ENCODE measurements around the gene HOXC13.

The HOXC13 gene

DNA sequence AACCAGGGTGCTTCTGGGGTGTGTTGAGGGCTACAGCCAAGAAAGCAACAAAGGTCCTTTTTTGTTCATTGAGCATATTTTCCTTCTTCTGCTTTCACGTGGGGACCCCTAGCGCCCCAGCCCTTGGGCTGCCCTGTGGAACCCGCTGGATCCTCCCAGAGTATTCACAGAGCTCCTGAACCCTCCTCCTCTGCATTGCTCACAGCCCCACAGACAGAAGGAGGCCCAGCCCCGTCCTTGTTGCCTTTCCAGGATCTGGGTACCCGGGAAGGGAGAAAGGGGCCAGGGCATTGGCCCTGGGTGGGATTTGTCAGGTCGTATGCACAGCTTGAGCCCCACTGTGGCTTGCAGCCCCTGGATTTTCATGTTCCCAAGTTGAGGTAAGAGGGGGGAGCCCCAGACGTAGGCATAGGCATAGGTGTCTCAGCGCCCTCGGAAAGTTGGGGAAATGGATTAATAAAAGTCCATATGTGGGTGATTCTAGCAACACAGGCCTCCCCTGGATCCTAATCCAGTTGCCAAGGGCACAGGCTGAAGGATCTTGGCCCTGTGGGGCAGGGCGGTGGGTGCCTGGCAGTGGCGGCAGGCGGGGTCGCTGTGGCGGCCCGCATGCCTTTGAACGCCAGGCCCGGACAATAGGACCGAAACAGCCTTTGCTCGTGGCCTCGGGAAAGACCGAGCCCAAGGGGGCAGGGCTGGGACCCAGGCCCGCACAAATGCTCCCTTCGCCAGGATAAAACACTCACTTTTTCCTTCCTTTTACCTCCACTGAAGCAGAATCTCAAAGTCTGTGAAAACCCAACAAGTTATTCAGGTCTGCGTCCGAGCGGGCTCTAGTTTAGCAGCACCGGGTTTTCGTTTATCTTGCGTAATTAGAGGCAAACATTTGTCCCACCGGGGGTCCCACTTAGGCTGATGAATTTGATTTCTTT is 43.3 kb downstream of the HOXC13 start:
- no peak for DNase-seq (ENCODE audit: low read depth in 2 of 2, low spot score in 1 of 2)

DNA sequence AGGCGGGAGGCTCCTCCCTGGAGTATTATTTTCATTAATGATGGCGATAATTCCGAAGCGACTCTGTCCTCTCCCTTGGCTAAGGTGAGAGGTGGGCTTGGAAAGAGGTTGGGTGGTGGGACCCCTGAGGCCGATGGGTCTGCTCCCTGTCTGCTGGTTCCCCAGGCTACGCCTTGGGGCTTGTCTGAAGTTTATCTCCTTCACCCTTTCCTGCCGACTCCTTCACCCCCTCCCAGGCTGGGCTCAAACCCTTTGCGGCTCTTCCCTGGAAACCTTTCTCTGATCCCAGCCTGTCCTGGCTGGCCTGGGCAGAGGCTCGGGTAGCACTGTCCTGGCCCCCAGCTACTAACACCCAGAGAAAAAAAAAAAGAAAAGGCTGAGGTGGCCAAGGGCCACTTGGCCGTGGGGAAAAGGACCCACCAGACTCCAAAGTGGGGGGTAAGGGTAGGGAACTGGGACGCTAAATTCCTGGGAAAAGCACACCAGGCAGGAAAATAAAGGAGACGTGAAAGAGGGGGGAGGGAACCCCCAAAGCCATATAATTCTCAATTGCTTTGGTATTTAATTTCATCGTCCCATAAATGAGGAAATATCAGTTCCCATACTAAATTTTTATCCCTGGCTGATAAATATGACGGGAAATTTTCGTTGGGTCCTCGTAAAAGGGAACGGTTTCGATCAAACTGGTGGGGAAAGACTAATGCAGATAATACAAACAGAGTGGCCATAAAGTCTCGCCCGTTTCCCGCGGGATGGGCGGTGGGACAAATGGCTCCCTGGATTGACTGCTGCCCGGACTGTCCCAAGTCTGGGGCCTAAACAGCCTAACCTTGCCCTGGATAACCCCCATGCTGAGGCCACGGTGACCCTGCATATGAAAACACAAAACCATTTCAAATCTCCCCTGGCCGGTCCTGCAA is 44.3 kb downstream of the HOXC13 start:
- DNase-seq (ENCODE audit: low read depth in 2 of 2, low spot score in 1 of 2) = no peak

- DNase-seq (ENCODE audit: low read depth in 2 of 2, low spot score in 1 of 2) = no peak
These were observed 44.9 kb downstream of the HOXC13 start for GRCh38 chr12:53983568-53983949.

- DNase-seq (ENCODE audit: low read depth in 2 of 2, low spot score in 1 of 2) = no peak
These were observed 45.4 kb downstream of the HOXC13 start for GRCh38 chr12:53983950-53984572.

GRCh38 chr12:53984901-53985691 is 46.5 kb downstream of the HOXC13 start, which contains the start of gene HOXC10:
TSS of gene HOXC10 (plus strand) at chr12:53985146. CDS start at chr12:53985260, 114 bp downstream.
- DNase-seq (ENCODE audit: low read depth in 2 of 2, low spot score in 1 of 2) = peak; percentile 28 to 59

DNA sequence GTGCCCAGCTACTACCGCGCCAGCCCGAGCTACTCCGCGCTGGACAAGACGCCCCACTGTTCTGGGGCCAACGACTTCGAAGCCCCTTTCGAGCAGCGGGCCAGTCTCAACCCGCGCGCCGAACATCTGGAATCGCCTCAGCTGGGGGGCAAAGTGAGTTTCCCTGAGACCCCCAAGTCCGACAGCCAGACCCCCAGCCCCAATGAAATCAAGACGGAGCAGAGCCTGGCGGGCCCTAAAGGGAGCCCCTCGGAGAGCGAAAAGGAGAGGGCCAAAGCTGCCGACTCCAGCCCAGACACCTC is 47.0 kb downstream of the HOXC13 start:
- no peak for DNase-seq (ENCODE audit: low read depth in 2 of 2, low spot score in 1 of 2)

- no peak for DNase-seq (ENCODE audit: low read depth in 2 of 2, low spot score in 1 of 2)
These were observed 47.5 kb downstream of the HOXC13 start for GRCh38 chr12:53985994-53986685.

DNA sequence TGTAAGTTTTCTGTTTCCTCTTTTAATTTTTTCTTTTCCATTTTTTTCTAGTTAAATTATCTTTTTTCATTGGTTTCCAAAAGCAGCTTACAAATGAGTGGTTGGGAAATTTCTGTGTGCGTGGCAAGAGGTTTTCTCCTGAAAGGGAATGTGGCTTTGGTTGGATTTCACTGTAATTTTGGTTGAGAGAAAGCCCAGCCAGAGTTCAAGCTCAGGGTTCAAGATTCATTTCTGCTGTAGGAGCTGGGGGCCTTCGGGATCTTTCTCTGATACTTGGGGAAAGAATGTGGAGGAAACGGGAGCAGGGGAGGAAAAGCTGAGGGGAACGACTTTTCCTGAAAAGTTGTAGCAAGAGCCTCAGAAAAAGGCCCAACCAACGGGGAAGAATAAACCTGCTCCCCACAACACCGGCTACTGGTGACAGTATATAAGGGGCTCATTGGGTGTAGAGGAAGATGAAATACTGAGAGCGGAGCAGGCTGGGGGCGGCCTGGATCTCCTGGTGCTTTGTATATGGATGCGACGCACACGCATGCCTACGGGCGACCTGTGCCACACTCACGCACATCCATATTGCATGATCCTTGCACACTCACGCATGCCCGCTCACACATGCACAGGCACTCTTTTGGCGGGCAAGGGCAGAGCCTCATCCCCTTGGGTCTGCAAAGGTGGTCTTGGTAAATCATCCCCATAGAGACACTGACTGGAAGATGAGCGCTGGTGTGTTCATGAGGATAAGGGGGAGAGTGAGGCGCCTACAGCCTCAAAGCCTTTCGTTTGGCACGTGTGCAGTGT is 48.3 kb downstream of the HOXC13 start:
- DNase-seq (ENCODE audit: low read depth in 2 of 2, low spot score in 1 of 2) = no peak

GRCh38 chr12:53987787-53988230 is 49.2 kb downstream of the HOXC13 start:
- DNase-seq (ENCODE audit: low read depth in 2 of 2, low spot score in 1 of 2) = no peak

- DNase-seq (ENCODE audit: low read depth in 2 of 2, low spot score in 1 of 2) = no peak
These were observed 50.1 kb downstream of the HOXC13 start for GRCh38 chr12:53988541-53989226.

DNA sequence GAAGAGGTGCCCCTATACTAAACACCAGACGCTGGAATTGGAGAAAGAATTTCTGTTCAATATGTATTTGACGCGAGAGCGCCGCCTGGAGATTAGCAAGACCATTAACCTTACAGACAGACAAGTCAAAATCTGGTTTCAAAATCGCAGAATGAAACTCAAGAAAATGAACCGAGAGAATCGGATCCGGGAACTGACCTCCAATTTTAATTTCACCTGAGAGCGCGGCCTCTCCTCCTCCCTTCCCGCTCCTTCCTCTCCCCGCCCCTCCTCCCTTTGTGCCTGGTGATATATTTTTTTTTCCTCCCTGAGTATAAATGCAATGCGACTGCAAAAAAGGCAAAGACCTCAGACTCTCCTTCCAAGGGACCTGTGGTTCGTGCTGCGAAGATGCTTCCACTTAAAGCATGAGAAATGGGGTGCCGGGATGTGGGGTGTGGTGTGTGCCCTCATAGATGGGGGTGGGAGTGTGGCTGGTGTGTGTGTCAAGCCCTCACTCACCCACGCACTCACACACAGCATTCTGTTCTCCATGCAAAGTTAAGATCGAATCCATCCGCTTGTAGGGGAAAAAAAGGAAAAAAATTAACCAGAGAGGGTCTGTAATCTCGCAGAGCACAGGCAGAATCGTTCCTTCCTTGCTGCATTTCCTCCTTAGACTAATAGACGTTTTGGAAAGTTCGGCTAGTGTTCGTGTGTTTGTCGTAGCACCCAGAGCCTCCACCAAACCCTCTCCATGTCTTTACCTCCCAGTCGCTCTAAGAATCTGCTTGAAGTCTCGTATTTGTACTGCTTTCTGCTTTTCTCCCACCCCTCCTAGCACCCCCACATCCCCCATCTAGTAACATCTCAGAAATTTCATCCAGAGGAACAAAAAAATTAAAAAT is 50.8 kb downstream of the HOXC13 start:
- DNase-seq (ENCODE audit: low read depth in 2 of 2, low spot score in 1 of 2) = no peak

DNA sequence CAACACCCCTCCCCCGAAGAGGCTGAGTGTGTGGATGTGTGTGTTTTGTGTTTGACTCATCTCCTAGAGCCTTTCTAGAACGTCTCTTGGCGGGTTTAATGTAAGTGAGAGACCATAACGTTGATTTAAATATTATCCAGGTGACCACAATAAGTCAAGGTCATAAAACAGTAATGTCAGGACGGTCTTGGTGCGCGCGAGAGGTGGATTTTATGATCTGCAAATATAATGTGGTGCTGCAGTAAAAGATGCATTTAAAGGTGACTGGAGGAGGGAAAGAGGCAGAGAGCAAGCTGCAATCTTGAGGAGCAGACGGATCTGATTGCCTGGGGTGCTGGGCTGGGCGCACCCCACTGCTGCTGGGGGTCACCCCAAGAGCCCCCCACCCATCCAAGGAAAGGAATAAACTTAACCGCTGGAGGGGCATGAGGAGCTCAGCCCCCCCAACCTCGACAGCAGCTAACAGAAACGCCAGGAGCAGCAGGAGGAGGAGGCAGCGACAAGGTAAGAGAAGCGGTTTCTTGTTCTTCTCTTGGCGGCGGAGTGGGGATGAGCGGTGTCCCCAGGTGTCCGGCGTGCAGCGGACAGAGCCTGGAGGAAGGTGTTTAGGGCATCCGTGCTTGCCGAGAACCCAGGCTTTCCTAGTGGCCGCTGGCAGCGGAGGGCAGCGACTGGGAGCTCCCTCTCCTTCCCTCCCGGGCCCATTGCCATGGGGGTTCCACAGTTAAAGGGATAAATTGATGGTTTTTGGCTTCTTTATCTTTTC is 51.9 kb downstream of the HOXC13 start:
- DNase-seq (ENCODE audit: low read depth in 2 of 2, low spot score in 1 of 2) = no peak

- no peak for DNase-seq (ENCODE audit: low read depth in 2 of 2, low spot score in 1 of 2)
These were observed 52.4 kb downstream of the HOXC13 start for GRCh38 chr12:53991077-53991460.

DNA sequence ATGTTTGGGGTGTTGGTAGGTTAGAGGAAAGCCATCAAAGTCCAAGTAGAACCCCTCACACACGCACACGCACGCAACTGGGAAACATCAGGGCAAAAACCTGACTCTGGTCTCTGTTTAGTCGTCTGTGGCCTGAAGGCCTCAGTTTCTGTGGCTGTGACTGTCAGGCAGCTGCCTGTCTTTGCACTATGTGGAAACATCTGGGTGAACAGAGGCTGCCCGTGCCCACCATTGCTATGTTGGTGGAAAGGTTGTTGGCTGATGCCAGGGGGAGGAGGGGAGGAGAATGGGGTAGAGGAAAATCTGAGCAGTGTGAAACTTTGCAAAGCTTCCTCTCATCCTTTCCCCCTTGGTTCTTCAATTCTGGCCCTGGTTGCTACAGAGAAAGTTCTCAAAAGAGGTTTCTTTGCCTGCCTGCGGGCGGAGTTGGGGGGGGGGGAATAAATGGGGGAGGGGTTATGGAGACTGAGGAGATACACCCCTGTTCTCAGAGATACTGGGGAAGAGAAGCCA is 53.8 kb downstream of the HOXC13 start:
- DNase-seq (ENCODE audit: low read depth in 2 of 2, low spot score in 1 of 2) = no peak

- DNase-seq (ENCODE audit: low read depth in 2 of 2, low spot score in 1 of 2) = no peak
These were observed 54.8 kb downstream of the HOXC13 start for GRCh38 chr12:53993162-53994008.

- no peak for DNase-seq (ENCODE audit: low read depth in 2 of 2, low spot score in 1 of 2)
These were observed 55.3 kb downstream of the HOXC13 start for GRCh38 chr12:53994009-53994263.
